ENCODE measurements around the gene PPP1R27. TPM values are rescaled to one million over a fixed set of nuclear protein-coding genes. Genes with fewer than 3 reads are reported as not detected.

PPP1R27 gene
- total and polyA plus RNA-seq, 9 of the 15 experiments (the other 6 are each of a cell fraction or from before 2014, with no cell fraction given) = 0.29 to 6.9 (median 1.5) TPM; not detected in 2

GRCh38 chr17:81794074-81794476 lies 40.8 kb downstream of the PPP1R27 start:
- ChIA-PET POLR2A (interaction anchor here (0.6 to 1.2 kb wide), 5 partner anchors 11 to 119 kb away, joined by 3 to 7 read pairs (median 4); no protein-coding TSS in a partner anchor), CTCF (ENCODE audit: low intra/inter-chr PET ratio) (no interaction called here)
- Histone ChIP-seq H3K4me3 (no peak overlapping the region), H3K36me3 (ENCODE audit: control insufficient read depth, insufficient read depth, low read length) (no peaks in the 10 kb centered on the region; the same call in 2 of the 3 replicates), H4K20me1 (replicated peaks; ENCODE audit: control insufficient read depth, insufficient read depth, low read length) (no peaks in the 10 kb centered on the region), H3K4me1 (replicated peaks in 1 of 2; ENCODE audit: control insufficient read depth in 2 of 2, insufficient read depth in 2 of 2, low read length in 2 of 2) (peaks cover 0 to 13% of the 10 kb centered on the region in 2 experiments; a peak in 2 of 5 replicates), H3K9ac (ENCODE audit: insufficient read depth in 1 of 2, low read depth in 2 of 2, low read length in 2 of 2) (no peak overlapping the region), H3K79me2 (ENCODE audit: control insufficient read depth, insufficient read depth, low read length) (no peaks in the 10 kb centered on the region), H3K27ac (ENCODE audit: extremely low read depth, low read depth, low read length) (no peak overlapping the region), H3K9me1 (ENCODE audit: control insufficient read depth, insufficient read depth, low read length) (peaks cover 5% of the 10 kb centered on the region), H3K4me2 (ENCODE audit: insufficient read depth, low read length) (no peak overlapping the region), H3K9me3 (replicated peaks; ENCODE audit: control insufficient read depth, insufficient read depth, low read depth, low read length) (no peaks in the 10 kb centered on the region), H2AFZ (ENCODE audit: low read depth, low read length) (no peak overlapping the region), H3K27me3 (ENCODE audit: control insufficient read depth in 2 of 2, insufficient read depth in 2 of 2, low read length in 2 of 2) (no peaks in the 10 kb centered on the region)
- 54% methylated on average over 3 of the region's 3 CpGs for WGBS (ENCODE audit: insufficient coverage, low coverage, missing lambda C conversion rate)
- intact Hi-C loops (cut with micrococcal nuclease) (no loop called here), in situ Hi-C loops (cut with MboI) (no loop called here)
- FAIRE-seq (no peak), ATAC-seq (no peak), DNase-seq (ENCODE audit: extremely low read depth in 1 of 4, low spot score in 3 of 4) (no peak)
- no TSS peak for BruUV-seq (replicated peaks)
- TF ChIP-seq ELK3 (CRISPR knock-in tag; IDR thresholded peaks at IDR 0.05) (no peak), TSC22D4 (tag; IDR thresholded peaks at IDR 0.05) (peak; percentile 12; the same call in 1 of the 2 replicates), ARID1B (IDR thresholded peaks at IDR 0.05) (0 out of 2 replicates have a peak, but pooled peaks have one; percentile 12), CHAMP1 (IDR thresholded peaks at IDR 0.05) (no peak), NFIX (CRISPR knock-in tag; IDR thresholded peaks at IDR 0.05; ENCODE audit: low read depth) (no peak), BCOR (IDR thresholded peaks at IDR 0.05) (0 out of 2 replicates have a peak, but pooled peaks have one; percentile 15), PHF20 (IDR thresholded peaks at IDR 0.05; ENCODE audit: partially characterized antibody) (peak; percentile 45), MLLT1 (IDR thresholded peaks at IDR 0.05) (peak in 1 of 2 experiments; percentile 70; a peak in 2 of 4 replicates), SMARCA5 (IDR thresholded peaks at IDR 0.05) (0 out of 2 replicates have a peak, but pooled peaks have one; percentile 30), ZNF717 (CRISPR knock-in tag; IDR thresholded peaks at IDR 0.05) (no peak), HNRNPLL (IDR thresholded peaks at IDR 0.05; ENCODE audit: low read depth, low read length, poor library complexity, severe bottlenecking) (no peak), POLR2AphosphoS5 (IDR thresholded peaks at IDR 0.05; ENCODE audit: control insufficient read depth, insufficient read depth, low read depth, low read length) (no peak), BCLAF1 (IDR thresholded peaks at IDR 0.05; ENCODE audit: borderline replicate concordance in 1 of 2, control insufficient read depth in 1 of 2, low read depth in 2 of 2, low read length in 1 of 2) (peak in 1 of 2 experiments; percentile 63; a peak in 1 of 4 replicates), ARHGAP35 (IDR thresholded peaks at IDR 0.05; ENCODE audit: partially characterized antibody) (peak; percentile 31), LARP7 (IDR thresholded peaks at IDR 0.05) (no peak), PHB2 (IDR thresholded peaks at IDR 0.05; ENCODE audit: low read depth) (0 out of 2 replicates have a peak, but pooled peaks have one; percentile 30)
